ENCODE data around the gene ACOXL.

DNA sequence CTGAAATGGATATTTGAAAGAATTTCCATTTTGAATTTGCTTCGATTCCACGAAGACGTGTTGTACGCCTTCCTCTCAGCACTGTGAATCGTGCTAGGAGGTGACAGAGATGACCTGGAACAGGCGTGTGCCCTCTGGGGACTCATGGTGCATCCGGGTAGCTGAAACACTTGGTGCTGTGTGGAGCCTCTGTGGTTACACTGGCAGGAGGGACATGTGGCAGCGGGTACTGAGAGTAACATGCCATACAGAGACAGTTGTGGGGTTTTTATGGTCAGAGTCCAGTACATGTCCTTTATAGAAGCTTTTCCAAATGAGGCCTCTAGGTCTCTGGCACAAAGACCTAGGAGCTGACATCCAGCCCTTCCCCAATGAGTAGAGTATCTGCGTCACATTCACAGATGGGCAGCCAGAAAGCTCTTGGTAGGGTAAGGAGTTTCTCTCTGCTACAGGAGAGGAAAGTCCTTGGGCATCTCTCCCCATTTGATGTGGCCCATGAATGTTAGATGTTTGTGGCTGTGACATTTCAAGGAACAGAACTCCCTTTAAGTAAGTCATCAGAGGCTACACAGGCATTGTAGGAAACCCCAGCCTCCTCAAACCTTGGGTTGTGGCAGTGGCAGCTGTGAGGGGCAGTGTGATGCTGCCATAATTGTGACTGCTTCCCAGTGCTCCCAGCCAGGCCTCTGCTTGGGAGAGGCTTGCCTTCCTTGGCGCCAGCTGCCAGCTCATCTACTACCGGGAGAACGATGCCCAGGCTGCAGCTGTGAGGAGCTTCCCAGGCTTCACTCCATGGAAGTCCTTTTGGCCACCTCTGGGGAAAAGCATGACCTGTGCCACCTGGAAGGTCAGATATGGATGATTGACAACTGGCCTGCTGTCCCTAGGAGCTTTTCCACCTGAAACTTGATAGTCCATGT is 80.6 kb downstream of the ACOXL start:
- TF ChIP-seq EZH2 (IDR thresholded peaks at IDR 0.05; ENCODE audit: insufficient read depth, poor library complexity, severe bottlenecking) (no peak), EZH2phosphoT487 (IDR thresholded peaks at IDR 0.05; ENCODE audit: insufficient read depth, low read depth) (no peak)
